Nephron (organoid): ENCODE measurements around the gene NOVA2.

Experiments
- H3K27ac Mint-ChIP-seq, 3 experiments: 2 replicates each; pipeline ENCODE4 v1.8.0; 2020; ENCODE audit warnings: mixed read lengths in 3 of 3, mild to moderate bottlenecking in 2 of 3, moderate library complexity in 1 of 3
- H3K27me3 Mint-ChIP-seq: 2 replicates; pipeline ENCODE4 v1.8.0; 2021; ENCODE audit warnings: low read depth, mild to moderate bottlenecking, moderate library complexity, mixed read lengths
- H3K36me3 Mint-ChIP-seq: 2 replicates; pipeline ENCODE4 v1.8.0; 2020; ENCODE audit warnings: low read depth, mixed read lengths
- H3K4me1 Mint-ChIP-seq: 2 replicates; pipeline ENCODE4 v1.8.0; 2020; ENCODE audit warnings: mixed read lengths
- H3K4me3 Mint-ChIP-seq, 3 experiments: 2 replicates each; pipeline ENCODE4 v1.8.0; 2020; ENCODE audit warnings: mild to moderate bottlenecking in 3 of 3, mixed read lengths in 3 of 3, moderate library complexity in 2 of 3
- H3K9me3 Mint-ChIP-seq: 2 replicates; pipeline ENCODE4 v1.8.0; 2020; ENCODE audit warnings: mixed read lengths
- TF ChIP-seq, protein P1 (sequence below), 3 experiments: fragments of 200-600 bp; sonication (generic); IDR thresholded peaks; one replicate each; pipeline ENCODE4 v1.5.0; 2021; ENCODE audit warnings: antibody characterized with exemption in 3 of 3; ENCODE audit not compliant: unreplicated experiment in 3 of 3

The NOVA2 gene

DNA sequence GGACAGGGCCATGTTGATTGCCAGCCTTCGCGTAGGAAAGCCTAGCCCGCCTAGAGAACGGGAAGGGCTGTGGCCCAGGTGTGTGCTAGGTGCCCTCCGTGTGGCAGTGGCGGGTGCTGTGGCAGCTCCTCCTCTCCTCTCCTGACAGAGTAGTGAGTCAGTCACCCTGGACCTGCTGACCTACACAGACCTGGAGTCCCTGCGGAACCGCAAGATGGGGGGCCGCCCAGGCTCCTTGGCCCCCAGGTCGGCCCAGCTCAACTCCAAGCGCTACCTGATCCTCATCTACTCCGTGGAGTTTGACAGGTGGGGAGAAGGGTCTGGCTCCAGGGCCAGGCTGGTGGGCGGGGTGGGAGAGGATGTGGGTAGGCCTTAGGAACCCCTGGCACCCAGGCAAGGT lies 32.7 kb upstream of the NOVA2 start:
- Mint-ChIP-seq H3K9me3 (no peaks in the 10 kb centered on the region), H3K27me3 (peaks cover 11% of the 10 kb centered on the region), H3K4me1 (no peaks in the 10 kb centered on the region), H3K36me3 (peaks cover 30% of the 10 kb centered on the region), H3K27ac (no peak overlapping the region), H3K4me3 (no peak overlapping the region)
- TF ChIP-seq, protein P1, sequence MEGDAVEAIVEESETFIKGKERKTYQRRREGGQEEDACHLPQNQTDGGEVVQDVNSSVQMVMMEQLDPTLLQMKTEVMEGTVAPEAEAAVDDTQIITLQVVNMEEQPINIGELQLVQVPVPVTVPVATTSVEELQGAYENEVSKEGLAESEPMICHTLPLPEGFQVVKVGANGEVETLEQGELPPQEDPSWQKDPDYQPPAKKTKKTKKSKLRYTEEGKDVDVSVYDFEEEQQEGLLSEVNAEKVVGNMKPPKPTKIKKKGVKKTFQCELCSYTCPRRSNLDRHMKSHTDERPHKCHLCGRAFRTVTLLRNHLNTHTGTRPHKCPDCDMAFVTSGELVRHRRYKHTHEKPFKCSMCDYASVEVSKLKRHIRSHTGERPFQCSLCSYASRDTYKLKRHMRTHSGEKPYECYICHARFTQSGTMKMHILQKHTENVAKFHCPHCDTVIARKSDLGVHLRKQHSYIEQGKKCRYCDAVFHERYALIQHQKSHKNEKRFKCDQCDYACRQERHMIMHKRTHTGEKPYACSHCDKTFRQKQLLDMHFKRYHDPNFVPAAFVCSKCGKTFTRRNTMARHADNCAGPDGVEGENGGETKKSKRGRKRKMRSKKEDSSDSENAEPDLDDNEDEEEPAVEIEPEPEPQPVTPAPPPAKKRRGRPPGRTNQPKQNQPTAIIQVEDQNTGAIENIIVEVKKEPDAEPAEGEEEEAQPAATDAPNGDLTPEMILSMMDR (IDR thresholded peaks at IDR 0.05; ENCODE audit: unreplicated experiment in 3 of 3): no peak

DNA sequence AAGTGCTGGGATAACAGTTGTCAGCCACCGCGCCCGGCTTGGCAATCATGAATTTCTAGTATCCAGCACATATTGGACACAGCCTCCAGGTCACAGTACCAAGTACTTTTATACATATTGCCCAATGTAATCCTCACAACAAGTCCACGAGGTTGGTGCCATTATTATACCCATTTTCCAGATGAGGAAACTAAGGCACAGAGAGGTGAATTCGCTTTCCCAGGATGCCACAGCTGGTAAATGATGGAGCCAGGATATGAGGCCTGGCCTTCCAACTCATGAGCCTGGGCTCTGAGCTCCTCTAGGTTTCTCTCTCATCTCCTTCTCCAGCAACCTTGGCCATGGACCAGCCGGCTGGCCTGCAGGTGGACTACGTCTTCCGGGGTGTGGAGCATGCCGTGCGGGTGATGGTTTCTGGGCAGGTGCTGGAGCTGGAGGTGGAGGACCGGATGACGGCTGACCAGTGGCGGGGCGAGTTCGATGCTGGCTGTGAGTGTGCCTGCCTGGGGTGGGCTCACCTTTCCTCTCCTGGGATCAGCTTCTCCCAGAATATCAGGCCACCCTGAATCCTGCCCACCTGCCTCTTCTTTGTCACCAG lies 29.1 kb upstream of the NOVA2 start:
- TF ChIP-seq, protein P1 (IDR thresholded peaks at IDR 0.05; ENCODE audit: unreplicated experiment in 3 of 3): no peak
- Mint-ChIP-seq H3K27me3 (peaks cover 22% of the 10 kb centered on the region), H3K36me3 (peaks cover 26% of the 10 kb centered on the region), H3K4me3 (no peak overlapping the region), H3K27ac (no peak overlapping the region), H3K9me3 (no peaks in the 10 kb centered on the region), H3K4me1 (peaks cover 19% of the 10 kb centered on the region)

DNA sequence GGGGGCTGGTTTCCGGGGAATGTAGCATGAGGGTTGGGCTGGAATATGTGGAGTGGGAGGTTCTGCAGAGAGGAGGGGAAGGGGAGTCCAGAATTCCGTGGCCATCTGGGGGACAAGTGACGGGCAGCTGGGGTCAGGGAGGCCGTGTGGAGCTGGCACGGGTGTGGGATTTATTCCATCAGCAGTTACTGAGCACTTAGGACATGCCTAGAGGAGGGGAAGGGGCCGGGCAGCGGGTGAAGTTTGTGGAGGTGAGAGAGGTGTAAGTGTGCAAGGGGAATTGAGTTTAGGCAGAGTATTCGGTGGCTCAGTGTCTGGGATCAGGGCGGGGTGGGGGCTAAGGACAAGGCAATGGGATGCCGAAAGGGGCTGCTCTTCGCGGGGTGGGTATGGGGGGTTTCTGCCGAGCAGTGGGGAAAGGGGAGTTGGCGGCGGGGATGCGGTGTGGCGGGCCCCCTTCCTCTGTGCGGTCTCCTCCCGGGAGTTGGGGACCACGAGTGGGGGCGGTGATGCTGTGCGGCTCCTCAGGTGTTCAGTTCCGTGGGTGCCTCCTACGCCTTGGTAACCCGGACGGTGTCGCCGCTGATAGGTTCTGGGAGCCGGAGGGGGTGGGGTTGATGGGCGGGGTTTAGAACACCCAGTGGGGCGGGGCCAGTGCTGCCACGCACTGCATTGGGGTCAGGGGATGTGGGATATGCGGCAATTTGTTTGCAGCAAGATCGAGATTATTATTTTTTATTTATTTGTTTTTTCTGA lies 27.0 kb upstream of the NOVA2 start:
- Mint-ChIP-seq H3K4me3 (peak overlapping the region; percentile 54 to 79 (median 71)), H3K27ac (no peak overlapping the region), H3K4me1 (peaks cover 26% of the 10 kb centered on the region), H3K36me3 (peaks cover 9% of the 10 kb centered on the region), H3K27me3 (peaks cover 22% of the 10 kb centered on the region), H3K9me3 (no peaks in the 10 kb centered on the region)
- TF ChIP-seq, protein P1 (IDR thresholded peaks at IDR 0.05; ENCODE audit: unreplicated experiment in 3 of 3): no peak

DNA sequence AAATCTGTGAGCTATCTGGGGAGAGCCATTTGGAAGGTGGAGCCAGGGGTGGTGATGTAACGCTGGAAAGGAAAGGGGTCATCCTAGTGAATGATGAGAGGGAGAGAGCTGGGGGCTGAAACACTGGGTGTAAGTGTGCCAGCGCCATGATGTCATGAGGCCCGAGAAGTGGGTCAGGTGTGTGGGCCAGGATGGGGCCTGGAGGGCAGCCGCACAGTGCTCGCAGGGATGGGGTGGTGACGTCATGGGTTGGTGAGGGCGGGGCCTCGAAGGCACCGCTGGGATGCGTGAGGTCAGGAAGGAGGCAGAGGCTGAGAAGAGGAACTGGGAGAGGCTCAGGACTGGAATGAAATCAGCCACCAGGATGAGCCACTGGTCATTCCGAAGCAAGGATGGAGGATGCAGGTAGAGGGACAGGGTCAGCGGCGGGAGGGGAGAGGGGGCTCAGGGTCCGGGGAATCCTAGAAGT lies 26.0 kb upstream of the NOVA2 start:
- H3K36me3 Mint-ChIP-seq: peaks cover 4% of the 10 kb centered on the region
- H3K4me3 Mint-ChIP-seq: peak overlapping the region; percentile 54 to 79 (median 64)
- no peaks in the 10 kb centered on the region for H3K9me3 Mint-ChIP-seq
- H3K27ac Mint-ChIP-seq: no peak overlapping the region
- TF ChIP-seq, protein P1 (IDR thresholded peaks at IDR 0.05; ENCODE audit: unreplicated experiment in 3 of 3): no peak
- H3K4me1 Mint-ChIP-seq: peaks cover 26% of the 10 kb centered on the region
- peaks cover 22% of the 10 kb centered on the region for H3K27me3 Mint-ChIP-seq

DNA sequence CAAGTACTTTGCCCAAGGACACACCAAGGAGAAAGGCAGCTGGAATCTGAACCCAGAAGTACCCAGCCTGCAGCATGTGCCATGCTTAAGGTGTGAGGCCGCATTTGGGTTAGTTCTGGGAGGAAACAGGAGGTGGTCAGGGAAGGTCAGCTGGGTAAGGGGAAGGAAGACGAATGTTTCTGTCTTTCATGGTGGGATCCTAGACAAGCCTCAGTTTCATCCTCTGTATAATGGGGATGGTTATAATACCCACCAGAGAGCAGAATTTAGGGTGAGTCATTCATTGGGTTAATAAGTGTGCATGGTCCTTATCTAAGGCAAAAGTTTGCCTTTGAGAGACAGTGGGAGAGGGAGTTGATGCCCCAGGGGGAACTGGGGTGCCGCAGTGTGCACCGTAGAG lies 25.2 kb upstream of the NOVA2 start:
- Mint-ChIP-seq H3K36me3 (peaks cover 4% of the 10 kb centered on the region), H3K4me1 (peaks cover 26% of the 10 kb centered on the region), H3K27me3 (peaks cover 22% of the 10 kb centered on the region), H3K4me3 (peak overlapping the region in 2 of 3 experiments; percentile 22 to 79), H3K9me3 (no peaks in the 10 kb centered on the region), H3K27ac (no peak overlapping the region)
- TF ChIP-seq, protein P1 (IDR thresholded peaks at IDR 0.05; ENCODE audit: unreplicated experiment in 3 of 3): no peak
